HuH-7 (cell line): ENCODE measurements around the gene MAPK1.
"Not testable (repeated sequence)": the region's sequence is repeated elsewhere in the genome, so short reads cannot be mapped to it uniquely, and the experiment has no call there.

ENCODE experiments used
- DNase-seq: peaks from one replicate; pipeline ENCODE4 v3.0.0; 2011; ENCODE audit warnings: low spot score

MAPK1 gene

GRCh38 chr22:21818487-21819182 is 48.8 kb downstream of the MAPK1 start:
- no peak for DNase-seq

GRCh38 chr22:21817497-21817853 is 50.0 kb downstream of the MAPK1 start:
- not testable (repeated sequence) for DNase-seq

- no peak for DNase-seq
Measured at GRCh38 chr22:21816787-21817496, 50.5 kb downstream of the MAPK1 start.

- DNase-seq = no peak
Measured at GRCh38 chr22:21816472-21816786, 51.0 kb downstream of the MAPK1 start.

GRCh38 chr22:21815958-21816357 is 51.5 kb downstream of the MAPK1 start:
- DNase-seq = no peak

- DNase-seq = no peak
Measured at GRCh38 chr22:21815357-21815756, 52.1 kb downstream of the MAPK1 start.

GRCh38 chr22:21811982-21812381 is 55.5 kb downstream of the MAPK1 start:
- DNase-seq = no peak

- no peak for DNase-seq
Measured at GRCh38 chr22:21807544-21808529, 59.6 kb downstream of the MAPK1 start.

GRCh38 chr22:21805325-21805724 is 62.1 kb downstream of the MAPK1 start:
- not testable (repeated sequence) for DNase-seq

GRCh38 chr22:21803811-21804249 is 63.6 kb downstream of the MAPK1 start:
- DNase-seq = no peak

GRCh38 chr22:21802673-21803072 is 64.8 kb downstream of the MAPK1 start:
- DNase-seq = no peak

- no peak for DNase-seq
Measured at GRCh38 chr22:21802056-21802455, 65.4 kb downstream of the MAPK1 start.

GRCh38 chr22:21801304-21801644 is 66.2 kb downstream of the MAPK1 start:
- not testable (repeated sequence) for DNase-seq

GRCh38 chr22:21800552-21801303 is 66.7 kb downstream of the MAPK1 start:
- DNase-seq = no peak

- no peak for DNase-seq
Measured at GRCh38 chr22:21797444-21798221, 69.8 kb downstream of the MAPK1 start.

- DNase-seq = no peak
Measured at GRCh38 chr22:21796863-21797262, 70.6 kb downstream of the MAPK1 start.

GRCh38 chr22:21796231-21796630 is 71.2 kb downstream of the MAPK1 start:
- DNase-seq = no peak

GRCh38 chr22:21793716-21794115 is 73.7 kb downstream of the MAPK1 start:
- DNase-seq = not testable (repeated sequence)

- DNase-seq = no peak
Measured at GRCh38 chr22:21791635-21792625, 75.5 kb downstream of the MAPK1 start.
